ENCODE results near the gene SYMPK.

DNA sequence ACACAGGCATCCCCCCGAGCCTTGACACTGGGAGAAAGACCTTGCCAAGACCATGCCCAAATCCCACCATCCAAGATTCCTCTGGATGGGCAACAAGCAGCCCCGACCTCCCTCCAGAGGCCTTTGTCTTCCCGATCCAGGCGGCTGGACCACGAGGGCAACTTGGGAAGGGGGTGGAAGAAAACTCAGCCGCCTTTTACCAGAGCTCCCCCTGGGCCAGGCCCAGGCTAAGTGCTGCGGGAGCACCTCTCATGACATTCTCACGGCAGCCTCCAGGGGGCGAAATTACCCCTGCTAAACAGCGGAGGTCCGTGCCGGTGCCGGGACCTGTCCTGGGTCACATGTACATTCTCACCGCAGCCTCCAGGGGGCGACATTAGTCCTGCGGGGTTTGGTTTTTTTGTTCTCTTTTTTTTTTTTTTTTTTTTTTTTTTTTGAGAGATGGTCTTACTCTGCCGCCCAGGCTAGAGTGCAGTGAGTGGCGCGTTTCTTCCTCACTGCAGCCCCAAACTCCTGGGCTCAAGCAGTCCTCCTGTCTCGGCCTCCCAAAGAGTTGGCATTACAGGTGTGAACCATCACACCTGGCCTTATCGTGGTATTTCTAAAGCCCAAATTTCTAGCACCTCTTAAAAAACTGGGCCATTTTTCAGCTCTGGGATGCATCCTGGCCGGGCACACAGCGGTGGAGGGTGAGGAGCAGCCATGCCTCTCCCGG, 45.8 kb downstream of the SYMPK start:
- TF ChIP-seq ZNF274 (IDR thresholded peaks at IDR 0.05; ENCODE audit: low read depth, low read length) = no peak
- no peak for TF ChIP-seq YY1 (IDR thresholded peaks at IDR 0.05; ENCODE audit: insufficient read depth, insufficient read length)
- no peak for TF ChIP-seq SUZ12 (IDR thresholded peaks at IDR 0.05; ENCODE audit: extremely low read depth, insufficient read depth, insufficient read length)

Data from NT2/D1 (cell line).